Measurements from ENCODE around the gene RILPL1. TPM values are rescaled to one million over a fixed set of nuclear protein-coding genes. Genes with fewer than 3 reads are reported as not detected.
"Not testable (repeated sequence)": the region's sequence is repeated elsewhere in the genome, so short reads cannot be mapped to it uniquely, and the experiment has no call there.

RILPL1 gene
- total RNA-seq, 1 experiment from 2014 or later: 21.5 TPM

DNA sequence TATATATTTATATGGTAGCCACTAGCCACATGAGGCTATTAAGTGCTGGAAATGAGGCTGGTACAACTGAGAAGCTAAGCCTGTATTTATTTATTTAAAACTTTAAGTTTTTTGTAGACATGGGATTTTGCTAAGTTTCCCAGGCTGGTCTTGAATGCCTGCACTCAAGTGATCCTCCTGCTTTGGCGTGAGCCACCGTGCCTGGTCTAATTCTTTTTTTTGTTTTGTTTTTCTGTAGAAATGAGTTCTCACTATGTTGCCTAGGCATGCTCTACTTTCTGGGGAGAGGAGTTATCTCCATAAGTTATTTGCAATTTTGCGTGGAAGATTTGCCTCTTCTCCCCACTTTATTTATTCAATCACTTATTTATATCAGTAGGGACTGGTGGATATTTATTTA is 80.4 kb downstream of the RILPL1 start:
- Mint-ChIP-seq H3K4me1 (ENCODE audit: insufficient read depth, unreplicated experiment) (no peaks in the 10 kb centered on the region), H3K9me3 (ENCODE audit: unreplicated experiment) (no peaks in the 10 kb centered on the region), H3K4me3 (ENCODE audit: unreplicated experiment) (no peak overlapping the region), H3K36me3 (ENCODE audit: insufficient read depth, unreplicated experiment) (peaks cover 5% of the 10 kb centered on the region), H3K27ac (ENCODE audit: low read depth, unreplicated experiment) (no peak overlapping the region), H3K27me3 (ENCODE audit: insufficient read depth, unreplicated experiment) (no peaks in the 10 kb centered on the region)
- CTCF ChIA-PET: no interaction called here
- DNase-seq (ENCODE audit: unreplicated experiment): no peak
- no TSS peak for BruUV-seq (replicated peaks)
- intact Hi-C loops (cut with micrococcal nuclease): no loop called here
- POLR2A ChIA-PET: no interaction called here
- TF ChIP-seq, protein P1, sequence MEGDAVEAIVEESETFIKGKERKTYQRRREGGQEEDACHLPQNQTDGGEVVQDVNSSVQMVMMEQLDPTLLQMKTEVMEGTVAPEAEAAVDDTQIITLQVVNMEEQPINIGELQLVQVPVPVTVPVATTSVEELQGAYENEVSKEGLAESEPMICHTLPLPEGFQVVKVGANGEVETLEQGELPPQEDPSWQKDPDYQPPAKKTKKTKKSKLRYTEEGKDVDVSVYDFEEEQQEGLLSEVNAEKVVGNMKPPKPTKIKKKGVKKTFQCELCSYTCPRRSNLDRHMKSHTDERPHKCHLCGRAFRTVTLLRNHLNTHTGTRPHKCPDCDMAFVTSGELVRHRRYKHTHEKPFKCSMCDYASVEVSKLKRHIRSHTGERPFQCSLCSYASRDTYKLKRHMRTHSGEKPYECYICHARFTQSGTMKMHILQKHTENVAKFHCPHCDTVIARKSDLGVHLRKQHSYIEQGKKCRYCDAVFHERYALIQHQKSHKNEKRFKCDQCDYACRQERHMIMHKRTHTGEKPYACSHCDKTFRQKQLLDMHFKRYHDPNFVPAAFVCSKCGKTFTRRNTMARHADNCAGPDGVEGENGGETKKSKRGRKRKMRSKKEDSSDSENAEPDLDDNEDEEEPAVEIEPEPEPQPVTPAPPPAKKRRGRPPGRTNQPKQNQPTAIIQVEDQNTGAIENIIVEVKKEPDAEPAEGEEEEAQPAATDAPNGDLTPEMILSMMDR (IDR thresholded peaks at IDR 0.05; ENCODE audit: unreplicated experiment): no peak

DNA sequence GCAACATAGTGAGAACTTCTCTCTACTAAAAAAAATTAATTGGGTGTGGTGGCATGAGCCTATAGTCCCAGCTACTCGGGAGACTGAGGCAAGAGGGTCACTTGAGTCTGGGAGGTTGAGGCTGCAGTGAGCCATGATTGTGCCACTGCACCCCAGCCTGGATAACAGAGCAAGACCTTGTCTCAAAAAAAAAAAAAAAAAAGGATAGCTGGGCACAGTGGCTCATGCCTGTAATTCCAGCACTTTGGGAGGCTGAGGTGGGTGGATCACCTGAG is 81.3 kb downstream of the RILPL1 start:
- H3K36me3 Mint-ChIP-seq (ENCODE audit: insufficient read depth, unreplicated experiment); BruUV-seq (replicated peaks); POLR2A ChIA-PET; H3K9me3 Mint-ChIP-seq (ENCODE audit: unreplicated experiment); H3K27ac Mint-ChIP-seq (ENCODE audit: low read depth, unreplicated experiment); DNase-seq (ENCODE audit: unreplicated experiment); H3K27me3 Mint-ChIP-seq (ENCODE audit: insufficient read depth, unreplicated experiment); H3K4me1 Mint-ChIP-seq (ENCODE audit: insufficient read depth, unreplicated experiment); H3K4me3 Mint-ChIP-seq (ENCODE audit: unreplicated experiment); intact Hi-C loops (cut with micrococcal nuclease); CTCF ChIA-PET: not testable (repeated sequence)

DNA sequence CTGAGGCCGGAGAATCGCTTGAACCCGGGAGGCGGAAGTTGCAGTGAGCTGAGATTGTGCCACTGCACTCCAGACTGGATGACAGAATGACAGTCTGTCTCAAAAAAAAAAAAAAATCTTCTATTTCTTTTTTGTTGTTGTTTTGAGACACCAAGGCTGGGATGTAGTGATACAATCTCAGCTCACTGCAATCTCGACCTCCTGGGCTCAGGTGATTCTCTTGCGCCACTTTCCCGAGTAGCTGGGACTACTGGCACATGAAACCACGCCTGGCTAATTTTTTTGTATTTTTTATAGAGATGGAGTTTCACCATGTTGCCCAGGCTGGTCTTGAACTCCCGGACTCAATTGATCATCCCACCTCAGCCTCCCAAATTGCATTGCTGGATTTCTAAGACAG is 82.9 kb downstream of the RILPL1 start:
- no peak overlapping the region for H3K4me3 Mint-ChIP-seq (ENCODE audit: unreplicated experiment)
- no peak for DNase-seq (ENCODE audit: unreplicated experiment)
- ChIA-PET CTCF (interaction anchor here (0.6 to 0.7 kb wide), 3 partner anchors 11 to 1455 kb away, joined by 3 to 8 read pairs (median 3); no protein-coding TSS in a partner anchor), POLR2A (interaction anchor here (0.6 kb wide), 1 partner anchor 30 kb away, joined by 3 read pairs; no protein-coding TSS in a partner anchor)
- no TSS peak for BruUV-seq (replicated peaks)
- intact Hi-C loops (cut with micrococcal nuclease): no loop called here
- no peaks in the 10 kb centered on the region for H3K36me3 Mint-ChIP-seq (ENCODE audit: insufficient read depth, unreplicated experiment)
- TF ChIP-seq, protein P1 (IDR thresholded peaks at IDR 0.05; ENCODE audit: unreplicated experiment): no peak
- no peaks in the 10 kb centered on the region for H3K4me1 Mint-ChIP-seq (ENCODE audit: insufficient read depth, unreplicated experiment)
- no peaks in the 10 kb centered on the region for H3K27me3 Mint-ChIP-seq (ENCODE audit: insufficient read depth, unreplicated experiment)
- H3K9me3 Mint-ChIP-seq (ENCODE audit: unreplicated experiment): no peaks in the 10 kb centered on the region
- H3K27ac Mint-ChIP-seq (ENCODE audit: low read depth, unreplicated experiment): no peak overlapping the region

DNA sequence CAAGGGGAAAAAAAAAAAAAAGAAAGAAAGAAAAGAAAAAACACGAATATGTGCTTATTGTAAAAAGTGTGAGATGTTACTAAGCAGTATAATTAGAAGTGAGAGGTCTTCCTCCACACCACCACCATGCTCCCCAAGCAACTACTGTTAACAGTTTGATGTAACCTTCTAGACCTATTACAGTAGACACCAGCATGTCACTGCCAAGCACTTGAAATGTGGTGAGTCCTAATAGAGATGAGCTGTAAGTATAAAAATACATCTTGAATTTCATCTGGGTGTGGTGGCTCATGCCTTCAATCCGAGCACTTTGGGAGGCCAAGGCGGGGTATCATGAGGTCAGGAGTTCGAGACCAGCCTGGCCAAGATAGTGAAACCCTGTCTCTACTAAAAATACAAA is 83.7 kb downstream of the RILPL1 start:
- Mint-ChIP-seq H3K27ac (ENCODE audit: low read depth, unreplicated experiment) (no peak overlapping the region), H3K4me1 (ENCODE audit: insufficient read depth, unreplicated experiment) (no peaks in the 10 kb centered on the region), H3K4me3 (ENCODE audit: unreplicated experiment) (no peak overlapping the region), H3K9me3 (ENCODE audit: unreplicated experiment) (no peaks in the 10 kb centered on the region), H3K36me3 (ENCODE audit: insufficient read depth, unreplicated experiment) (no peaks in the 10 kb centered on the region), H3K27me3 (ENCODE audit: insufficient read depth, unreplicated experiment) (no peaks in the 10 kb centered on the region)
- TF ChIP-seq, protein P1 (IDR thresholded peaks at IDR 0.05; ENCODE audit: unreplicated experiment): no peak
- ChIA-PET POLR2A (interaction anchor here (0.6 kb wide), 1 partner anchor 31 kb away, joined by 3 read pairs; no protein-coding TSS in a partner anchor), CTCF (interaction anchor here (0.6 to 0.8 kb wide), 4 partner anchors 18 to 1456 kb away, joined by 3 to 8 read pairs (median 4); no protein-coding TSS in a partner anchor)
- intact Hi-C loops (cut with micrococcal nuclease): no loop called here
- no TSS peak for BruUV-seq (replicated peaks)
- no peak for DNase-seq (ENCODE audit: unreplicated experiment)

DNA sequence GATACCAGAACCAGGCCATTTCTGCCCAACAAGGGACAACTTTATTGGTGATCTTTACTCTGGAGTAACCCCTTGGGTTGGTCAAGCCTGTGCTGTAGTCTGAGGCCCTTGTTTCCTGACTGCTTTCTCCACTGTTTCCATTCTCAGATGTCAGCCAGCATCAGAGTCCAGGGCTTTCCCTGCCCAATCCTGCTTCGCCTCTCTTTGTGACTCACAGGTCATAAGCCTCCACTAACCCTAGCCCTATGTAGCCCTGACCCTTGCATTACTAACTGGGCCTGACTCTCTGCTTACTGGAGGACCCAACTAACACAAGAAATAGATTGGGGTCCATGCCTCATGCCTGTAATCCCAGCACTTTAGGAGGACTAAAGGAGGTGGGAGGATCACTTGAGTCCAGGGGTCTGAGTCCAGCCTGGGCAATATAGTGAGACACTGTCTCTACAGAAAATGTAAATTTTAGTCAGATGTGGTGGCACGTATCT is 84.2 kb downstream of the RILPL1 start:
- intact Hi-C loops (cut with micrococcal nuclease): no loop called here
- POLR2A ChIA-PET: interaction anchor here (1.0 kb wide), 1 partner anchor 8 kb away, joined by 7 read pairs; the partner anchor contains the start of gene SNRNP35
- TF ChIP-seq, protein P1 (IDR thresholded peaks at IDR 0.05; ENCODE audit: unreplicated experiment): no peak
- no peak for DNase-seq (ENCODE audit: unreplicated experiment)
- CTCF ChIA-PET: interaction anchor here (0.6 to 0.7 kb wide), 3 partner anchors 96 to 187 kb away, joined by 3 read pairs; no protein-coding TSS in a partner anchor
- Mint-ChIP-seq H3K4me1 (ENCODE audit: insufficient read depth, unreplicated experiment) (no peaks in the 10 kb centered on the region), H3K4me3 (ENCODE audit: unreplicated experiment) (no peak overlapping the region), H3K36me3 (ENCODE audit: insufficient read depth, unreplicated experiment) (no peaks in the 10 kb centered on the region), H3K27me3 (ENCODE audit: insufficient read depth, unreplicated experiment) (no peaks in the 10 kb centered on the region), H3K9me3 (ENCODE audit: unreplicated experiment) (no peaks in the 10 kb centered on the region), H3K27ac (ENCODE audit: low read depth, unreplicated experiment) (no peak overlapping the region)
- BruUV-seq (replicated peaks): no TSS peak

Measured in MCF 10A (cell line).